Hippocampal formation (tissue), 2 donors: Measurements from ENCODE around the gene SPATA12.
A peak's percentile ranks its signal among the peaks of the same experiment; 100 is the strongest.

ENCODE experiments used
- DNase-seq, 2 donors: peaks; one replicate each; lab custom pipeline; 2025; lab: John Stamatoyannopoulos, UW

SPATA12 gene

GRCh38 chr3:57060089-57060821 is at the start of gene SPATA12:
Gene SPATA12 (plus strand): TSS chr3:57060664. CDS start chr3:57073695, 13,031 bp downstream.
- DNase-seq: peak; percentile 7 to 37

GRCh38 chr3:57011022-57011421 is 49.4 kb upstream of the SPATA12 start:
- DNase-seq: no peak

GRCh38 chr3:57012847-57013246 is 47.6 kb upstream of the SPATA12 start:
- DNase-seq: no peak

GRCh38 chr3:57015350-57015729 is 45.1 kb upstream of the SPATA12 start:
- DNase-seq: no peak

GRCh38 chr3:57015912-57016311 is 44.6 kb upstream of the SPATA12 start:
- no peak for DNase-seq

GRCh38 chr3:57017459-57017845 is 43.0 kb upstream of the SPATA12 start:
- peak; percentile 68 to 81 for DNase-seq

GRCh38 chr3:57018246-57018645 is 42.2 kb upstream of the SPATA12 start:
- DNase-seq: no peak

GRCh38 chr3:57019057-57019456 is 41.4 kb upstream of the SPATA12 start:
- no peak for DNase-seq

- no peak for DNase-seq
Measured at GRCh38 chr3:57025237-57025636, 35.2 kb upstream of the SPATA12 start.

GRCh38 chr3:57026944-57027343 is 33.5 kb upstream of the SPATA12 start:
- no peak for DNase-seq

- no peak for DNase-seq
Measured at GRCh38 chr3:57029383-57029782, 31.1 kb upstream of the SPATA12 start.

GRCh38 chr3:57029924-57030323 is 30.5 kb upstream of the SPATA12 start:
- DNase-seq: no peak

- DNase-seq: no peak
Measured at GRCh38 chr3:57030721-57031120, 29.7 kb upstream of the SPATA12 start.

- no peak for DNase-seq
Measured at GRCh38 chr3:57031631-57032541, 28.6 kb upstream of the SPATA12 start.

GRCh38 chr3:57036952-57037351 is 23.5 kb upstream of the SPATA12 start:
- no peak for DNase-seq

GRCh38 chr3:57038466-57039164 is 21.8 kb upstream of the SPATA12 start:
- no peak for DNase-seq

- no peak for DNase-seq
Measured at GRCh38 chr3:57041674-57042073, 18.8 kb upstream of the SPATA12 start.

- no peak for DNase-seq
Measured at GRCh38 chr3:57043518-57043917, 16.9 kb upstream of the SPATA12 start.

GRCh38 chr3:57046101-57046765 is 14.2 kb upstream of the SPATA12 start:
- no peak for DNase-seq

- DNase-seq: peak; percentile 28 to 41
Measured at GRCh38 chr3:57048052-57048671, 12.3 kb upstream of the SPATA12 start.

- DNase-seq: no peak
Measured at GRCh38 chr3:57048728-57049127, 11.7 kb upstream of the SPATA12 start.
